PFSK-1 (cell line): ENCODE measurements around the gene ARID3A.

Source experiments
- SIN3A ChIP-seq: IDR thresholded peaks from 2 replicates; pipeline ENCODE4 v1.6.1; 2012; ENCODE audit warnings: mild to moderate bottlenecking, low read length, moderate library complexity, borderline replicate concordance; ENCODE audit not compliant: insufficient read depth
- TF ChIP-seq, protein P1 (sequence below), 2 experiments: IDR thresholded peaks; 2 replicates each; pipeline versions ENCODE4 v1.6.1 to v1.8.0; 2011 to 2012; ENCODE audit warnings: low read depth in 2 of 2, low read length in 2 of 2, control low read depth in 1 of 2, inconsistent platforms in 1 of 2, mild to moderate bottlenecking in 1 of 2, moderate library complexity in 1 of 2; ENCODE audit not compliant: insufficient read depth in 1 of 2

GRCh38 chr19:1009041-1009980 is 83.5 kb downstream of the ARID3A start:
- TF ChIP-seq, protein P1, sequence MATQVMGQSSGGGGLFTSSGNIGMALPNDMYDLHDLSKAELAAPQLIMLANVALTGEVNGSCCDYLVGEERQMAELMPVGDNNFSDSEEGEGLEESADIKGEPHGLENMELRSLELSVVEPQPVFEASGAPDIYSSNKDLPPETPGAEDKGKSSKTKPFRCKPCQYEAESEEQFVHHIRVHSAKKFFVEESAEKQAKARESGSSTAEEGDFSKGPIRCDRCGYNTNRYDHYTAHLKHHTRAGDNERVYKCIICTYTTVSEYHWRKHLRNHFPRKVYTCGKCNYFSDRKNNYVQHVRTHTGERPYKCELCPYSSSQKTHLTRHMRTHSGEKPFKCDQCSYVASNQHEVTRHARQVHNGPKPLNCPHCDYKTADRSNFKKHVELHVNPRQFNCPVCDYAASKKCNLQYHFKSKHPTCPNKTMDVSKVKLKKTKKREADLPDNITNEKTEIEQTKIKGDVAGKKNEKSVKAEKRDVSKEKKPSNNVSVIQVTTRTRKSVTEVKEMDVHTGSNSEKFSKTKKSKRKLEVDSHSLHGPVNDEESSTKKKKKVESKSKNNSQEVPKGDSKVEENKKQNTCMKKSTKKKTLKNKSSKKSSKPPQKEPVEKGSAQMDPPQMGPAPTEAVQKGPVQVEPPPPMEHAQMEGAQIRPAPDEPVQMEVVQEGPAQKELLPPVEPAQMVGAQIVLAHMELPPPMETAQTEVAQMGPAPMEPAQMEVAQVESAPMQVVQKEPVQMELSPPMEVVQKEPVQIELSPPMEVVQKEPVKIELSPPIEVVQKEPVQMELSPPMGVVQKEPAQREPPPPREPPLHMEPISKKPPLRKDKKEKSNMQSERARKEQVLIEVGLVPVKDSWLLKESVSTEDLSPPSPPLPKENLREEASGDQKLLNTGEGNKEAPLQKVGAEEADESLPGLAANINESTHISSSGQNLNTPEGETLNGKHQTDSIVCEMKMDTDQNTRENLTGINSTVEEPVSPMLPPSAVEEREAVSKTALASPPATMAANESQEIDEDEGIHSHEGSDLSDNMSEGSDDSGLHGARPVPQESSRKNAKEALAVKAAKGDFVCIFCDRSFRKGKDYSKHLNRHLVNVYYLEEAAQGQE (IDR thresholded peaks at IDR 0.05; ENCODE audit: insufficient read depth in 1 of 2, low read depth in 2 of 2, low read length in 2 of 2): no peak
- no peak for TF ChIP-seq SIN3A
